ENCODE data around the gene HTT.
A peak's percentile ranks its signal among the peaks of the same experiment; 100 is the strongest.

The HTT gene

DNA sequence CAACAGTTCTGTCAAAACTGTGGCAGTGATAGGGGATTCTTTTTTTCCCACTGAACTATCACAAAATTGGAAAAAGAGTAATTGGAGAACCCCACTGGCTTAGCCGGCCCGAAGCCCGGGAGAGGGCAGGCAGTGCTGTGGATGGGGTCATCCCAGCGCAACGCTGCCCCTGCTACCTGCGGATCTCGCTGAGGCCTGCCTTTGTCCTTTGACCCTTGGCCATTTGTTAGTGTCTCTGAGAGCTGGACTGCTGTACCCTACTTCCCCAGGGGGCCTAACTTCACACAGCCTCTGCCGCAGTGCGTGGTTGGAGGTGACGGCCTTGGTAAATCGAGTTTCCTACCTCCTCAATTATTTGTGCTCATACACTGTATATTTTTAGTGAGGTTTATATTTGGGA, 131.5 kb downstream of the HTT start:
- no peaks in the 10 kb centered on the region for H3K9me3 ChIP-seq (ENCODE audit: insufficient read depth, low read depth, low read length)
- no peaks in the 10 kb centered on the region for H3K27me3 ChIP-seq (ENCODE audit: insufficient read depth, low read length, poor library complexity, severe bottlenecking)
- TF ChIP-seq EZH2phosphoT487 (IDR thresholded peaks at IDR 0.05; ENCODE audit: borderline replicate concordance) = no peak
- TF ChIP-seq, protein P1, sequence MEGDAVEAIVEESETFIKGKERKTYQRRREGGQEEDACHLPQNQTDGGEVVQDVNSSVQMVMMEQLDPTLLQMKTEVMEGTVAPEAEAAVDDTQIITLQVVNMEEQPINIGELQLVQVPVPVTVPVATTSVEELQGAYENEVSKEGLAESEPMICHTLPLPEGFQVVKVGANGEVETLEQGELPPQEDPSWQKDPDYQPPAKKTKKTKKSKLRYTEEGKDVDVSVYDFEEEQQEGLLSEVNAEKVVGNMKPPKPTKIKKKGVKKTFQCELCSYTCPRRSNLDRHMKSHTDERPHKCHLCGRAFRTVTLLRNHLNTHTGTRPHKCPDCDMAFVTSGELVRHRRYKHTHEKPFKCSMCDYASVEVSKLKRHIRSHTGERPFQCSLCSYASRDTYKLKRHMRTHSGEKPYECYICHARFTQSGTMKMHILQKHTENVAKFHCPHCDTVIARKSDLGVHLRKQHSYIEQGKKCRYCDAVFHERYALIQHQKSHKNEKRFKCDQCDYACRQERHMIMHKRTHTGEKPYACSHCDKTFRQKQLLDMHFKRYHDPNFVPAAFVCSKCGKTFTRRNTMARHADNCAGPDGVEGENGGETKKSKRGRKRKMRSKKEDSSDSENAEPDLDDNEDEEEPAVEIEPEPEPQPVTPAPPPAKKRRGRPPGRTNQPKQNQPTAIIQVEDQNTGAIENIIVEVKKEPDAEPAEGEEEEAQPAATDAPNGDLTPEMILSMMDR (conservative IDR thresholded peaks at IDR 0.05; ENCODE audit: low read length) = no peak
- no peak overlapping the region for H3K4me3 ChIP-seq (ENCODE audit: low read length, poor library complexity, severe bottlenecking)
- no peaks in the 10 kb centered on the region for H3K79me2 ChIP-seq (ENCODE audit: insufficient read depth, low read length)
- no peak overlapping the region for H2AFZ ChIP-seq (ENCODE audit: low read length)
- H3K9ac ChIP-seq (ENCODE audit: low read depth, low read length, poor library complexity, severe bottlenecking) = no peak overlapping the region
- H3K4me2 ChIP-seq (ENCODE audit: low read depth, low read length, poor library complexity, severe bottlenecking) = no peak overlapping the region
- H4K20me1 ChIP-seq (ENCODE audit: insufficient read depth, low read length, poor library complexity, severe bottlenecking) = no peaks in the 10 kb centered on the region
- peaks cover 49% of the 10 kb centered on the region for H3K4me1 ChIP-seq (ENCODE audit: insufficient read depth, low read length, poor library complexity, severe bottlenecking)
- peaks cover 34% of the 10 kb centered on the region; the same call in 1 of the 2 replicates for H3K36me3 ChIP-seq (ENCODE audit: insufficient read depth, low read length)
- peaks cover 13% of the 10 kb centered on the region for H3F3A ChIP-seq (ENCODE audit: low read depth)
- H3K9me2 ChIP-seq (replicated peaks; ENCODE audit: low read depth, low read length) = no peaks in the 10 kb centered on the region

DNA sequence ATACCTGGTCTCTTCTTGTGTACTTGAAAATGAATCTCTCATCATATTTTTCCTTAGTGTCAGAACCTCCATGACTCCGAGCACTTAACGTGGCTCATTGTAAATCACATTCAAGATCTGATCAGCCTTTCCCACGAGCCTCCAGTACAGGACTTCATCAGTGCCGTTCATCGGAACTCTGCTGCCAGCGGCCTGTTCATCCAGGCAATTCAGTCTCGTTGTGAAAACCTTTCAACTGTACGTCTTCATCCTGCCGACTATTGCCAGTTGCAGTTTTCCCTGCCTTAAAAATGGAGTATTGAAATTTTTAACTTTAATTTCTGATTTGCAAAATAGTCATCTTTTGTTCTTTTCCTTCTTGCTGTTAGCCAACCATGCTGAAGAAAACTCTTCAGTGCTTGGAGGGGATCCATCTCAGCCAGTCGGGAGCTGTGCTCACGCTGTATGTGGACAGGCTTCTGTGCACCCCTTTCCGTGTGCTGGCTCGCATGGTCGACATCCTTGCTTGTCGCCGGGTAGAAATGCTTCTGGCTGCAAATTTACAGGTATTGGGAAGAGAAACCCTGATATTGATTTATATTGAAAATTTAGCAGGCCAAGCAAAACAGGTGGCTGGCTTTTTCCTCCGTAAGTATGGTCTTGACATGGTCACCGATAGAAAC, 132.1 kb downstream of the HTT start:
- H3F3A ChIP-seq (ENCODE audit: low read depth) = peaks cover 7% of the 10 kb centered on the region
- no peaks in the 10 kb centered on the region for H4K20me1 ChIP-seq (ENCODE audit: insufficient read depth, low read length, poor library complexity, severe bottlenecking)
- TF ChIP-seq EZH2phosphoT487 (IDR thresholded peaks at IDR 0.05; ENCODE audit: borderline replicate concordance) = no peak
- TF ChIP-seq, protein P1 (conservative IDR thresholded peaks at IDR 0.05; ENCODE audit: low read length) = no peak
- H3K4me2 ChIP-seq (ENCODE audit: low read depth, low read length, poor library complexity, severe bottlenecking) = no peak overlapping the region
- no peak overlapping the region for H2AFZ ChIP-seq (ENCODE audit: low read length)
- H3K27me3 ChIP-seq (ENCODE audit: insufficient read depth, low read length, poor library complexity, severe bottlenecking) = no peaks in the 10 kb centered on the region
- H3K4me3 ChIP-seq (ENCODE audit: low read length, poor library complexity, severe bottlenecking) = no peak overlapping the region
- no peaks in the 10 kb centered on the region for H3K79me2 ChIP-seq (ENCODE audit: insufficient read depth, low read length)
- peaks cover 43% of the 10 kb centered on the region for H3K4me1 ChIP-seq (ENCODE audit: insufficient read depth, low read length, poor library complexity, severe bottlenecking)
- H3K9me3 ChIP-seq (ENCODE audit: insufficient read depth, low read depth, low read length) = no peaks in the 10 kb centered on the region
- peaks cover 34% of the 10 kb centered on the region; the same call in 1 of the 2 replicates for H3K36me3 ChIP-seq (ENCODE audit: insufficient read depth, low read length)
- H3K9ac ChIP-seq (ENCODE audit: low read depth, low read length, poor library complexity, severe bottlenecking) = no peak overlapping the region
- no peaks in the 10 kb centered on the region for H3K9me2 ChIP-seq (replicated peaks; ENCODE audit: low read depth, low read length)

DNA sequence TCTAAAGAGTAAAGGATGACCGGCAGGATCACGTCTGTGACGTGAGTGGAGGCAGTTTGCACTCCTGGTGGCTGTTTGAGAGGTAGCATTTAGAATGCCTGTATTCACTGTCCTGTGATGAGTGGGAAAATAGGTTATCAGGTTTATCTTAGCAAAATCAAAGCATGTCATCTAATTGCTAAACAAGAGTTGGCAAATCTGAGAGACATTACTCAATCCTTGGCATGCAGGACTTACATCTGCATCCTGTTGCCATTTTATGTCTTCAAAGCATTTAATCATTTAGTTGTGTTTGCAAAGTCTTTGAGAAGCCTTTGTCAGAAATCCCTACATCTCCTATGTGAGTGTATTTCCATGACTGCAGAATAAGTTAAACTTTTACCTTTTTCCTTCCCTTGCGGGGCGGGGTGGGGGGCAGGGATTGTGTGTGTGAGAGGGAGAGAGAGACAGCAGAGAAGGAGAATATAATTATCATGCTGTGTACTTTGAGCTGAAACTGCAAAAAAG, 133.1 kb downstream of the HTT start:
- H3K4me2 ChIP-seq (ENCODE audit: low read depth, low read length, poor library complexity, severe bottlenecking) = peak overlapping the region; percentile 17
- H3K9me2 ChIP-seq (replicated peaks; ENCODE audit: low read depth, low read length) = no peaks in the 10 kb centered on the region
- no peak for TF ChIP-seq EZH2phosphoT487 (IDR thresholded peaks at IDR 0.05; ENCODE audit: borderline replicate concordance)
- TF ChIP-seq, protein P1 (conservative IDR thresholded peaks at IDR 0.05; ENCODE audit: low read length) = peak; percentile 43
- no peak overlapping the region for H2AFZ ChIP-seq (ENCODE audit: low read length)
- no peaks in the 10 kb centered on the region for H3K9me3 ChIP-seq (ENCODE audit: insufficient read depth, low read depth, low read length)
- no peaks in the 10 kb centered on the region for H3K27me3 ChIP-seq (ENCODE audit: insufficient read depth, low read length, poor library complexity, severe bottlenecking)
- no peaks in the 10 kb centered on the region for H3F3A ChIP-seq (ENCODE audit: low read depth)
- H3K36me3 ChIP-seq (ENCODE audit: insufficient read depth, low read length) = peaks cover 42% of the 10 kb centered on the region; the same call in 1 of the 2 replicates
- H3K79me2 ChIP-seq (ENCODE audit: insufficient read depth, low read length) = no peaks in the 10 kb centered on the region
- no peaks in the 10 kb centered on the region for H4K20me1 ChIP-seq (ENCODE audit: insufficient read depth, low read length, poor library complexity, severe bottlenecking)
- H3K4me1 ChIP-seq (ENCODE audit: insufficient read depth, low read length, poor library complexity, severe bottlenecking) = peaks cover 37% of the 10 kb centered on the region
- H3K4me3 ChIP-seq (ENCODE audit: low read length, poor library complexity, severe bottlenecking) = no peak overlapping the region
- peak overlapping the region; percentile 10 for H3K9ac ChIP-seq (ENCODE audit: low read depth, low read length, poor library complexity, severe bottlenecking)

All from Loucy (cell line).